ENCODE data around the gene STXBP4. TPM values are rescaled to one million over a fixed set of nuclear protein-coding genes. Genes with fewer than 3 reads are reported as not detected.

STXBP4 gene
- total RNA-seq, 1 donor from 2014 or later = 31.8 TPM

Other genes with a start within 250 kb of the STXBP4 start
- gene TOM1L1, start 67.9 kb upstream of the STXBP4 start, total RNA-seq = 45.5 to 47.8 TPM (median 47.3 TPM) in 3 replicates
- 46.9 to 55.0 TPM (median 52.6 TPM) in 3 replicates for gene COX11, start 111 bp upstream of the STXBP4 start, total RNA-seq